Natural killer cell (primary cell): ENCODE data around the gene NCAM2. TPM values are rescaled to one million over a fixed set of nuclear protein-coding genes. Genes with fewer than 3 reads are reported as not detected.

Experiments used
- ATAC-seq, 3 donors: fragments of 150-1000 bp in 2 of 3; fragments of 200-7000 bp in 1 of 3; cut with Tn5 transposase; 1 replicate in 1 of 3; 2 replicates in 2 of 3; pipeline ENCODE4 v1.10.0; 2021; ENCODE audit warnings: mild to moderate bottlenecking in 2 of 3, moderate library complexity in 2 of 3
- DNase-seq, 2 donors: peaks; one replicate each; pipeline versions ENCODE4 v3.0.0 to v3.0.0-alpha.2; 2013 to 2021; ENCODE audit warnings: mixed read lengths in 1 of 2
- H3K27ac ChIP-seq: one replicate; pipeline ENCODE4 v1.5.1; 2013; ENCODE audit warnings: mild to moderate bottlenecking, low read length
- H3K27me3 ChIP-seq: one replicate; pipeline ENCODE4 v1.6.1; 2013; ENCODE audit warnings: low read length; ENCODE audit not compliant: control insufficient read depth, insufficient read depth
- H3K36me3 ChIP-seq: one replicate; pipeline ENCODE4 v1.6.1; 2013; ENCODE audit warnings: low read length; ENCODE audit not compliant: control insufficient read depth, insufficient read depth
- H3K4me1 ChIP-seq: one replicate; pipeline ENCODE4 v1.6.1; 2013; ENCODE audit warnings: low read length; ENCODE audit not compliant: control insufficient read depth, insufficient read depth
- H3K4me3 ChIP-seq: one replicate; pipeline ENCODE4 v1.5.1; 2013; ENCODE audit warnings: low read length
- H3K9me3 ChIP-seq: one replicate; pipeline ENCODE4 v1.6.1; 2013; ENCODE audit warnings: low read length; ENCODE audit not compliant: control insufficient read depth, insufficient read depth
- H3K27ac Mint-ChIP-seq, 2 donors: one replicate each; pipeline ENCODE4 v1.8.0; 2022; ENCODE audit warnings: mild to moderate bottlenecking in 2 of 2, mixed read lengths in 2 of 2, moderate library complexity in 1 of 2
- H3K27me3 Mint-ChIP-seq, 2 donors: one replicate each; pipeline ENCODE4 v1.8.0; 2022; ENCODE audit warnings: low read depth in 2 of 2, mixed read lengths in 2 of 2
- H3K36me3 Mint-ChIP-seq: one replicate; pipeline ENCODE4 v1.8.0; 2022; ENCODE audit warnings: mixed read lengths
- H3K4me1 Mint-ChIP-seq, 2 donors: one replicate each; pipeline ENCODE4 v1.8.0; 2022; ENCODE audit warnings: mixed read lengths in 2 of 2
- H3K4me3 Mint-ChIP-seq: one replicate; pipeline ENCODE4 v1.8.0; 2022; ENCODE audit warnings: mild to moderate bottlenecking, moderate library complexity, mixed read lengths
- H3K9me3 Mint-ChIP-seq, 2 donors: one replicate each; pipeline ENCODE4 v1.8.0; 2022; ENCODE audit warnings: mixed read lengths in 2 of 2
- CTCF ChIP-seq: fragments of 200-600 bp; IDR thresholded peaks from one replicate; pipeline ENCODE4 v1.8.0; 2022; ENCODE audit warnings: antibody characterized with exemption
- WGBS: methylation state at CpG from one replicate; pipeline ENCODE4 v1.1.7; 2013; ENCODE audit warnings: missing lambda C conversion rate; ENCODE audit not compliant: insufficient coverage; 5-methylcytosine and 5-hydroxymethylcytosine counted together
- intact Hi-C: fragments of 100-400 bp; cut with micrococcal nuclease; formaldehyde crosslinking; loops from one replicate; pipeline ENCODE4 v1.14.2; 2022
- total RNA-seq, 4 donors: library from RNA; stranded (reverse); fragments of 120-200 nt in 1 of 4; gene quantifications; one replicate each; pipeline versions ENCODE4 v1.2.3 to v1.2.4, GENCODE V29; 2013 to 2022

Gene NCAM2
- total RNA-seq, 3 donors from 2014 or later (not counting 1 experiment from before 2014, with no cell fraction given) = not detected

GRCh38 chr21:21383126-21383525 is 384.9 kb downstream of the NCAM2 start:
- Histone ChIP-seq H3K9me3 (no peaks in the 10 kb centered on the region), H3K4me3 (no peak overlapping the region), H3K36me3 (no peaks in the 10 kb centered on the region), H3K27ac (no peak overlapping the region), H3K27me3 (no peaks in the 10 kb centered on the region), H3K4me1 (no peaks in the 10 kb centered on the region)
- Mint-ChIP-seq H3K36me3 (no peaks in the 10 kb centered on the region), H3K9me3 (peaks cover 5 to 12% of the 10 kb centered on the region in 2 donors), H3K27me3 (no peaks in the 10 kb centered on the region), H3K27ac (no peak overlapping the region), H3K4me1 (no peaks in the 10 kb centered on the region), H3K4me3 (no peak overlapping the region)
- ATAC-seq = no peak
- 86% methylated on average over 3 of the region's 3 CpGs for WGBS
- intact Hi-C loops = no loop called here
- TF ChIP-seq CTCF = no peak
- no peak for DNase-seq

- peaks cover 7 to 10% of the 10 kb centered on the region in 2 donors for H3K9me3 Mint-ChIP-seq
- Histone ChIP-seq H3K4me1 (no peaks in the 10 kb centered on the region), H3K27me3 (no peaks in the 10 kb centered on the region), H3K36me3 (no peaks in the 10 kb centered on the region), H3K4me3 (no peak overlapping the region), H3K27ac (no peak overlapping the region), H3K9me3 (no peaks in the 10 kb centered on the region)
- intact Hi-C loops = no loop called here
- DNase-seq = no peak
- no peak overlapping the region for H3K4me3 Mint-ChIP-seq
- no peak for TF ChIP-seq CTCF
- H3K27me3 Mint-ChIP-seq = no peaks in the 10 kb centered on the region
- WGBS = no CpG with 5 or more reads among the region's 3 CpGs
- H3K4me1 Mint-ChIP-seq = no peaks in the 10 kb centered on the region
- no peaks in the 10 kb centered on the region for H3K36me3 Mint-ChIP-seq
- no peak overlapping the region for H3K27ac Mint-ChIP-seq
- no peak for ATAC-seq
These were observed 386.8 kb downstream of the NCAM2 start for GRCh38 chr21:21384977-21385376.

GRCh38 chr21:21385404-21385803 is 387.2 kb downstream of the NCAM2 start:
- Mint-ChIP-seq H3K9me3 (peaks cover 7 to 10% of the 10 kb centered on the region in 2 donors), H3K27me3 (no peaks in the 10 kb centered on the region), H3K4me3 (no peak overlapping the region), H3K27ac (no peak overlapping the region), H3K36me3 (no peaks in the 10 kb centered on the region), H3K4me1 (no peaks in the 10 kb centered on the region)
- 62% methylated on average over 3 of the region's 3 CpGs for WGBS
- Histone ChIP-seq H3K9me3 (no peaks in the 10 kb centered on the region), H3K27me3 (no peaks in the 10 kb centered on the region), H3K4me1 (no peaks in the 10 kb centered on the region), H3K36me3 (no peaks in the 10 kb centered on the region), H3K4me3 (no peak overlapping the region), H3K27ac (no peak overlapping the region)
- no peak for TF ChIP-seq CTCF
- intact Hi-C loops = no loop called here
- no peak for DNase-seq
- no peak for ATAC-seq

- intact Hi-C loops = no loop called here
- no peaks in the 10 kb centered on the region for H3K36me3 Mint-ChIP-seq
- Histone ChIP-seq H3K4me1 (no peaks in the 10 kb centered on the region), H3K27me3 (no peaks in the 10 kb centered on the region), H3K27ac (no peak overlapping the region), H3K9me3 (no peaks in the 10 kb centered on the region), H3K4me3 (no peak overlapping the region), H3K36me3 (no peaks in the 10 kb centered on the region)
- WGBS = 77% methylated on average over 3 of the region's 3 CpGs
- H3K27ac Mint-ChIP-seq = no peak overlapping the region
- no peaks in the 10 kb centered on the region for H3K27me3 Mint-ChIP-seq
- no peak overlapping the region for H3K4me3 Mint-ChIP-seq
- H3K4me1 Mint-ChIP-seq = no peaks in the 10 kb centered on the region
- DNase-seq (no peak), ATAC-seq (no peak)
- H3K9me3 Mint-ChIP-seq = peaks cover 4% of the 10 kb centered on the region in 2 donors
- no peak for TF ChIP-seq CTCF
These were observed 389.7 kb downstream of the NCAM2 start for GRCh38 chr21:21387916-21388315.
